HG03045 (cell line): ENCODE results near the gene ITGB1BP1.

Source experiments
- ATAC-seq: cut with Tn5 transposase; IDR thresholded peaks from one replicate; pipeline ENCODE4 v1.9.1; 2021; ENCODE audit warnings: mild to moderate bottlenecking, moderate library complexity; ENCODE audit not compliant: unreplicated experiment

Gene ITGB1BP1

GRCh38 chr2:9354318-9354717 is 69.0 kb downstream of the ITGB1BP1 start:
- no peak for ATAC-seq
